Measurements from ENCODE around the gene ABCA13. TPM values are rescaled to one million over a fixed set of nuclear protein-coding genes. Genes with fewer than 3 reads are reported as not detected.

ABCA13 gene
- total and polyA plus RNA-seq, 2 of the 4 experiments (the other 2 are of a cell fraction) = under 0.01 to 0.07 TPM

GRCh38 chr7:48637382-48637781 is 466.1 kb downstream of the ABCA13 start:
- H3K23ac ChIP-seq (ENCODE audit: low read depth, low read length) = no peak overlapping the region
- H3K27me3 ChIP-seq (ENCODE audit: control insufficient read depth, insufficient read depth, low read length) = no peaks in the 10 kb centered on the region
- H2BK5ac ChIP-seq (ENCODE audit: low read depth, low read length, poor library complexity, severe bottlenecking) = no peak overlapping the region
- H3K9me1 ChIP-seq (ENCODE audit: insufficient read depth, low read length) = no peaks in the 10 kb centered on the region
- WGBS, 2 experiments (ENCODE audit: extremely low coverage in 2 of 2, insufficient read length in 1 of 2) = no CpG with 5 or more reads among the region's 1 CpG
- no peak overlapping the region for H4K91ac ChIP-seq (ENCODE audit: insufficient read depth, low read depth, low read length)
- H4K8ac ChIP-seq (ENCODE audit: low read depth in 2 of 2, low read length in 2 of 2) = no peak overlapping the region
- in situ Hi-C loops (cut with MboI; ENCODE audit: low sequenced_read_pairs) = no loop called here
- no peak overlapping the region for H2AK9ac ChIP-seq (replicated peaks; ENCODE audit: low read depth, low read length, poor library complexity)
- no peak overlapping the region for H2AFZ ChIP-seq (replicated peaks; ENCODE audit: low read length, poor library complexity)
- H3K4me2 ChIP-seq (ENCODE audit: low read depth, low read length) = no peak overlapping the region
- H2BK15ac ChIP-seq (ENCODE audit: low read depth, low read length) = no peak overlapping the region
- ChIA-PET POLR2A (ENCODE audit: unreplicated experiment) (interaction anchor here (0.5 kb wide), 1 partner anchor 9 kb away, joined by 5 read pairs; no protein-coding TSS in a partner anchor), CTCF (no interaction called here)
- no peak overlapping the region for H4K5ac ChIP-seq (ENCODE audit: low read depth, low read length)
- TF ChIP-seq CHD1 (IDR thresholded peaks at IDR 0.05; ENCODE audit: low read depth, low read length) (no peak), FOS (IDR thresholded peaks at IDR 0.05; ENCODE audit: low read depth, low read length) (no peak), CTCF (conservative IDR thresholded peaks at IDR 0.05; ENCODE audit: low read depth, low read length) (no peak), RCOR1 (IDR thresholded peaks at IDR 0.05; ENCODE audit: insufficient replicate concordance, low read length) (no peak), POLR2A (IDR thresholded peaks at IDR 0.05; ENCODE audit: low read depth, low read length) (no peak)
- no peak overlapping the region for H2AK5ac ChIP-seq (ENCODE audit: low read depth, low read length)
- no peaks in the 10 kb centered on the region for H3K36me3 ChIP-seq (ENCODE audit: control insufficient read depth, insufficient read depth, low read length)
- H3K27ac ChIP-seq (ENCODE audit: insufficient read depth, low read length) = no peak overlapping the region
- no peak overlapping the region for H3K9ac ChIP-seq (ENCODE audit: low read depth, low read length)
- no peak overlapping the region for H2BK120ac ChIP-seq (ENCODE audit: low read depth, low read length)
- no peak for DNase-seq
- dilution Hi-C loops (cut with HindIII; ENCODE audit: low sequenced_read_pairs, unreplicated experiment) = no loop called here
- H4K20me1 ChIP-seq (ENCODE audit: insufficient read depth, low read length) = no peaks in the 10 kb centered on the region
- intact Hi-C loops (cut with micrococcal nuclease) = no loop called here
- no peak overlapping the region for H3K4ac ChIP-seq (ENCODE audit: low read depth, low read length)
- H3K14ac ChIP-seq (replicated peaks; ENCODE audit: low read depth, low read length) = no peak overlapping the region
- no peak overlapping the region for H3K4me3 ChIP-seq (ENCODE audit: insufficient read depth, low read depth, low read length)
- ATAC-seq (ENCODE audit: low read depth) = no peak
- no TSS peak for BruUV-seq (replicated peaks)
- no peak overlapping the region for H2BK20ac ChIP-seq (ENCODE audit: low read depth, low read length)
- H3K18ac ChIP-seq (ENCODE audit: low read depth, low read length) = no peak overlapping the region
- peaks cover 7% of the 10 kb centered on the region; the same call in 1 of the 2 replicates for H3K9me3 ChIP-seq (ENCODE audit: control insufficient read depth, insufficient read depth, low read length)
- no peak overlapping the region for H3K56ac ChIP-seq (ENCODE audit: extremely low read depth, insufficient read depth, low read length)
- H3K4me1 ChIP-seq (ENCODE audit: control insufficient read depth, insufficient read depth, low read length) = no peaks in the 10 kb centered on the region
- H3K79me1 ChIP-seq (ENCODE audit: low read depth in 1 of 2, low read length in 2 of 2) = no peaks in the 10 kb centered on the region
